ENCODE data around the gene PDK2.

Gene PDK2

GRCh38 chr17:50095626-50096037 lies 481 bp downstream of the PDK2 start:
- peak overlapping the region; percentile 62 for H3K9ac ChIP-seq (ENCODE audit: low read depth, low read length)
- H3K79me2 ChIP-seq (ENCODE audit: insufficient read depth, low read length) = no peaks in the 10 kb centered on the region
- peak overlapping the region; percentile 57 for H3K27ac ChIP-seq (ENCODE audit: low read length)
- H3K4me1 ChIP-seq (ENCODE audit: insufficient read depth, low read length) = peaks cover 26% of the 10 kb centered on the region
- H3K9me3 ChIP-seq (ENCODE audit: insufficient read depth, low read length, severe bottlenecking) = no peaks in the 10 kb centered on the region
- ATAC-seq (ENCODE audit: insufficient read depth, low read depth) = no peak
- peak; percentile 15 for DNase-seq
- no peaks in the 10 kb centered on the region for H3K36me3 ChIP-seq (ENCODE audit: insufficient read depth, low read length)
- H3K4me3 ChIP-seq (ENCODE audit: low read depth in 1 of 2, low read length in 2 of 2) = peak overlapping the region; percentile 58 to 66
- TF ChIP-seq, protein P1, sequence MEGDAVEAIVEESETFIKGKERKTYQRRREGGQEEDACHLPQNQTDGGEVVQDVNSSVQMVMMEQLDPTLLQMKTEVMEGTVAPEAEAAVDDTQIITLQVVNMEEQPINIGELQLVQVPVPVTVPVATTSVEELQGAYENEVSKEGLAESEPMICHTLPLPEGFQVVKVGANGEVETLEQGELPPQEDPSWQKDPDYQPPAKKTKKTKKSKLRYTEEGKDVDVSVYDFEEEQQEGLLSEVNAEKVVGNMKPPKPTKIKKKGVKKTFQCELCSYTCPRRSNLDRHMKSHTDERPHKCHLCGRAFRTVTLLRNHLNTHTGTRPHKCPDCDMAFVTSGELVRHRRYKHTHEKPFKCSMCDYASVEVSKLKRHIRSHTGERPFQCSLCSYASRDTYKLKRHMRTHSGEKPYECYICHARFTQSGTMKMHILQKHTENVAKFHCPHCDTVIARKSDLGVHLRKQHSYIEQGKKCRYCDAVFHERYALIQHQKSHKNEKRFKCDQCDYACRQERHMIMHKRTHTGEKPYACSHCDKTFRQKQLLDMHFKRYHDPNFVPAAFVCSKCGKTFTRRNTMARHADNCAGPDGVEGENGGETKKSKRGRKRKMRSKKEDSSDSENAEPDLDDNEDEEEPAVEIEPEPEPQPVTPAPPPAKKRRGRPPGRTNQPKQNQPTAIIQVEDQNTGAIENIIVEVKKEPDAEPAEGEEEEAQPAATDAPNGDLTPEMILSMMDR (IDR thresholded peaks at IDR 0.05; ENCODE audit: borderline replicate concordance, extremely low read depth, low read length, poor library complexity, severe bottlenecking) = no peak
- no peak for TF ChIP-seq EZH2 (IDR thresholded peaks at IDR 0.05; ENCODE audit: borderline replicate concordance, low read depth, low read length, severe bottlenecking)
- no peaks in the 10 kb centered on the region for H3K27me3 ChIP-seq (ENCODE audit: insufficient read depth, low read length, poor library complexity)
- peak overlapping the region; percentile 77 for H3K4me2 ChIP-seq (ENCODE audit: insufficient read depth, low read length)
- H4K20me1 ChIP-seq (ENCODE audit: insufficient read depth, low read length) = 0 out of 2 replicates have a peak, but pooled peaks cover 2% of the 10 kb centered on the region
- H2AFZ ChIP-seq (ENCODE audit: low read depth, low read length) = peak overlapping the region; percentile 82

DNA sequence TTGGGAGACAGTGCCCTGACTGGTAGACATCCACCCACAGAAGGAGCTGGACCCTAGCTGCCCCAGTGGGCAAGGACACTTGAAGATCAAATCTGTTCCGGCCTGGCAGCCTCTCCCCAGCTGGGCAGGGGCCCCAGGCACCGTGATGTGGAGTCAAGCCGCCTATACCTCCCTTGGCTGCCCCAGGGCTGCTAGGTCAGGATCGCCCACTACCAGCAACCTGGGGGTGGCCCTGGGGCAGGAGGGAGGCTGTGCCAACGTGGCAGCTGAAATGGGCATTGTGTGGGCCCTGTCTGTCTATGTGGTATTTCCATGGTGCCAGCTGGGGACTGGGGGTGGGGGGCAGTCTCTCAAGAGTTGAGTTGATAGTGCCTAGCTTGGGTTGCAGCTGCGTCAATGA lies 941 bp downstream of the PDK2 start:
- H3K27ac ChIP-seq (ENCODE audit: low read length) = no peak overlapping the region; the same call in 1 of the 2 replicates
- no peak for TF ChIP-seq EZH2 (IDR thresholded peaks at IDR 0.05; ENCODE audit: borderline replicate concordance, low read depth, low read length, severe bottlenecking)
- TF ChIP-seq, protein P1 (IDR thresholded peaks at IDR 0.05; ENCODE audit: borderline replicate concordance, extremely low read depth, low read length, poor library complexity, severe bottlenecking) = no peak
- H3K79me2 ChIP-seq (ENCODE audit: insufficient read depth, low read length) = no peaks in the 10 kb centered on the region
- no peaks in the 10 kb centered on the region for H3K27me3 ChIP-seq (ENCODE audit: insufficient read depth, low read length, poor library complexity)
- H3K4me2 ChIP-seq (ENCODE audit: insufficient read depth, low read length) = peak overlapping the region; percentile 77
- no peaks in the 10 kb centered on the region for H3K9me3 ChIP-seq (ENCODE audit: insufficient read depth, low read length, severe bottlenecking)
- H4K20me1 ChIP-seq (ENCODE audit: insufficient read depth, low read length) = 0 out of 2 replicates have a peak, but pooled peaks cover under 1% of the 10 kb centered on the region
- no peak for ATAC-seq (ENCODE audit: insufficient read depth, low read depth)
- H3K4me1 ChIP-seq (ENCODE audit: insufficient read depth, low read length) = peaks cover 26% of the 10 kb centered on the region
- DNase-seq = no peak
- H3K9ac ChIP-seq (ENCODE audit: low read depth, low read length) = peak overlapping the region; percentile 62
- H2AFZ ChIP-seq (ENCODE audit: low read depth, low read length) = no peak overlapping the region
- peak overlapping the region; percentile 58 to 66; a peak in 3 of 4 replicates for H3K4me3 ChIP-seq (ENCODE audit: low read depth in 1 of 2, low read length in 2 of 2)
- H3K36me3 ChIP-seq (ENCODE audit: insufficient read depth, low read length) = no peaks in the 10 kb centered on the region

DNA sequence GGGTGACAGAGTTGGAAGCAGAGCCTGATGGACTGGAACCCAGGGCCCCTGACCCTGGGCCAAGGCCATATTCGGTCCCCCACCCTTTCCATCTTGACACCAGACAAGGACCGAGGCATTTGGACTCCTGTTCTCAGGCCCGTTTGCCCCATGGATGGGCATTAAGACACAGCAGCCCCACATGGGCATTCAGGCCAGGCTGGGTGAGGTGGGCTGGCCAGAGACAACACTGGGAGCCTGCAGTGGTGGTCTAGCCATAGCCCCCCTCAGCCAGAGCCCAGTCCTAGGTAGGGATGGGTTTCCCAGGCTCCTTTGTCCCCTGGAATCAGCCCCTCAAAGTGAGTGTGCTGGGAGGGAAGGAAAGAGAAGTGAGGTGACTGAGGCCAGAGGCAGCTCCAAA lies 1.6 kb downstream of the PDK2 start:
- Histone ChIP-seq H3K9ac (ENCODE audit: low read depth, low read length) (peak overlapping the region; percentile 62; the same call in 1 of the 2 replicates), H3K36me3 (ENCODE audit: insufficient read depth, low read length) (no peaks in the 10 kb centered on the region), H3K9me3 (ENCODE audit: insufficient read depth, low read length, severe bottlenecking) (no peaks in the 10 kb centered on the region), H3K4me1 (ENCODE audit: insufficient read depth, low read length) (peaks cover 26% of the 10 kb centered on the region), H4K20me1 (ENCODE audit: insufficient read depth, low read length) (no peaks in the 10 kb centered on the region), H3K27me3 (ENCODE audit: insufficient read depth, low read length, poor library complexity) (no peaks in the 10 kb centered on the region), H3K79me2 (ENCODE audit: insufficient read depth, low read length) (no peaks in the 10 kb centered on the region), H2AFZ (ENCODE audit: low read depth, low read length) (no peak overlapping the region), H3K4me3 (ENCODE audit: low read depth in 1 of 2, low read length in 2 of 2) (no peak overlapping the region), H3K27ac (ENCODE audit: low read length) (no peak overlapping the region), H3K4me2 (ENCODE audit: insufficient read depth, low read length) (peak overlapping the region; percentile 77)
- DNase-seq = no peak
- ATAC-seq (ENCODE audit: insufficient read depth, low read depth) = no peak
- no peak for TF ChIP-seq EZH2 (IDR thresholded peaks at IDR 0.05; ENCODE audit: borderline replicate concordance, low read depth, low read length, severe bottlenecking)
- TF ChIP-seq, protein P1 (IDR thresholded peaks at IDR 0.05; ENCODE audit: borderline replicate concordance, extremely low read depth, low read length, poor library complexity, severe bottlenecking) = no peak
